K562 (cell line): Measurements from ENCODE around the gene MRPL38. TPM values are rescaled to one million over a fixed set of nuclear protein-coding genes. Genes with fewer than 3 reads are reported as not detected.

ENCODE experiments used
- ATAC-seq: fragments of 200-7000 bp; cut with Tn5 transposase; 3 replicates; pipeline ENCODE4 v1.9.1; 2020; ENCODE audit warnings: moderate library complexity
- BruUV-seq: library from RNA; stranded (reverse); fragments of 400-500 nt; replicated peaks from 2 replicates; lab custom pipeline; 2021; lab: Mats Ljungman, UMichigan
- CTCF ChIA-PET: fragments of 300-600 bp; formaldehyde crosslinking; extraction: SDS; loops from one replicate; lab custom pipeline; 2021; ENCODE audit warnings: low intra/inter-chr PET ratio; lab: Yijun Ruan, JAX
- POLR2A ChIA-PET: fragments of 300-600, 350-650 bp; sonication (Branson Sonifier 250); formaldehyde crosslinking; extraction: SDS; loops from one replicate; lab custom pipeline; 2021; ENCODE audit warnings: antibody characterized with exemption, inconsistent platforms; lab: Yijun Ruan, JAX
- DNase-seq, 4 experiments: peaks; one replicate each; pipeline versions ENCODE4 v3.0.0 to v3.0.0-alpha.2; 2011 to 2018; ENCODE audit warnings: low spot score in 3 of 4, mixed read lengths in 3 of 4; ENCODE audit errors: extremely low read depth in 1 of 4
- FAIRE-seq: peaks from 2 replicates; lab custom pipeline; 2011; peaks lifted over from hg19 to GRCh38; lab: Jason Lieb, UNC
- H2AFZ ChIP-seq: 2 replicates; pipeline ENCODE4 v1.6.0; 2011; ENCODE audit warnings: low read depth, low read length, control low read depth, inconsistent platforms
- H3K27ac ChIP-seq: fragments of 200-600 bp; 3 replicates; pipeline ENCODE4 v1.8.0; 2011; ENCODE audit warnings: low read depth, mild to moderate bottlenecking, control low read depth, inconsistent platforms, low read length, moderate library complexity, mixed read lengths; ENCODE audit errors: extremely low read depth
- H3K27me3 ChIP-seq, 2 experiments: fragments of 300-600 bp in 1 of 2; 2 replicates in 1 of 2; 3 replicates in 1 of 2; pipeline versions ENCODE4 v1.6.0 to v1.8.0; 2011; ENCODE audit warnings: inconsistent platforms in 2 of 2, low read length in 2 of 2, mild to moderate bottlenecking in 1 of 2, mixed read lengths in 1 of 2, moderate library complexity in 1 of 2; ENCODE audit not compliant: control insufficient read depth in 2 of 2, insufficient read depth in 2 of 2
- H3K36me3 ChIP-seq: fragments of 300-600 bp; 3 replicates; pipeline ENCODE4 v1.8.0; 2011; ENCODE audit warnings: mild to moderate bottlenecking, low read length, inconsistent platforms; ENCODE audit not compliant: control insufficient read depth, insufficient read depth
- H3K4me1 ChIP-seq, 2 experiments: fragments of 200-600 bp in 1 of 2; replicated peaks in 1 of 2; 2 replicates in 1 of 2; 3 replicates in 1 of 2; pipeline versions ENCODE4 v1.5.1 to v1.8.0; 2011; ENCODE audit warnings: inconsistent platforms in 2 of 2, low read length in 2 of 2, mild to moderate bottlenecking in 1 of 2, mixed read lengths in 1 of 2, moderate library complexity in 1 of 2; ENCODE audit not compliant: control insufficient read depth in 2 of 2, insufficient read depth in 2 of 2
- H3K4me2 ChIP-seq: 2 replicates; pipeline ENCODE4 v1.6.1; 2011; ENCODE audit warnings: low read length, control low read depth, inconsistent platforms, mixed read lengths; ENCODE audit not compliant: insufficient read depth
- H3K4me3 ChIP-seq: fragments of 200-600 bp; sonication (generic), shearing (Covaris generic); 2 replicates; pipeline ENCODE4 v1.5.1; 2016; ENCODE audit warnings: control low read depth, inconsistent platforms
- H3K79me2 ChIP-seq: fragments of 200-600 bp; 3 replicates; pipeline ENCODE4 v1.8.0; 2011; ENCODE audit warnings: low read length, inconsistent platforms; ENCODE audit not compliant: control insufficient read depth, insufficient read depth
- H3K9ac ChIP-seq, 2 experiments: 2 replicates each; pipeline versions ENCODE4 v1.6.0 to v1.6.1; 2011; ENCODE audit warnings: low read depth in 2 of 2, low read length in 2 of 2, control low read depth in 1 of 2, inconsistent platforms in 1 of 2, mild to moderate bottlenecking in 1 of 2, mixed read lengths in 1 of 2; ENCODE audit not compliant: insufficient read depth in 1 of 2
- H3K9me1 ChIP-seq: one replicate; pipeline ENCODE4 v1.6.0; 2011; ENCODE audit warnings: inconsistent platforms, mild to moderate bottlenecking, low read length, moderate library complexity; ENCODE audit not compliant: control insufficient read depth, insufficient read depth
- H3K9me3 ChIP-seq: replicated peaks from 2 replicates; pipeline ENCODE4 v1.5.1; 2011; ENCODE audit warnings: low read depth, low read length, inconsistent platforms; ENCODE audit not compliant: control insufficient read depth, insufficient read depth
- H4K20me1 ChIP-seq: replicated peaks from 2 replicates; pipeline ENCODE4 v1.6.1; 2011; ENCODE audit warnings: low read length, inconsistent platforms, mixed read lengths; ENCODE audit not compliant: control insufficient read depth, insufficient read depth
- BCOR ChIP-seq: fragments of 450-650 bp; IDR thresholded peaks from 2 replicates; pipeline ENCODE4 v1.6.1; 2016
- CEBPB ChIP-seq: fragments of 450-650 bp; IDR thresholded peaks from 2 replicates; pipeline ENCODE4 v1.6.1; 2016; ENCODE audit warnings: missing genetic modification characterization, missing compliant biosample characterization
- DIDO1 ChIP-seq: fragments of 450-650 bp; IDR thresholded peaks from 2 replicates; pipeline ENCODE4 v1.6.1; 2016; ENCODE audit warnings: low read depth, missing biosample characterization, missing genetic modification characterization
- MED1 ChIP-seq: sonication (generic); formaldehyde crosslinking; IDR thresholded peaks from 2 replicates; pipeline ENCODE4 v1.8.1; 2023; ENCODE audit warnings: missing genetic modification reagents, borderline replicate concordance
- NFIC ChIP-seq: fragments of 450-650 bp; IDR thresholded peaks from 2 replicates; pipeline ENCODE4 v1.6.1; 2017; ENCODE audit warnings: mild to moderate bottlenecking, inconsistent platforms
- NR3C1 ChIP-seq: sonication (generic); formaldehyde crosslinking; IDR thresholded peaks from 2 replicates; pipeline ENCODE4 v1.8.1; 2022; ENCODE audit warnings: missing genetic modification reagents
- POLR2A ChIP-seq: fragments of 450-650 bp; conservative IDR thresholded peaks from 2 replicates; pipeline ENCODE4 v1.6.1; 2016
- ZBTB7A ChIP-seq: IDR thresholded peaks from 2 replicates; pipeline ENCODE4 v1.6.1; 2011; ENCODE audit warnings: low read depth, mild to moderate bottlenecking, low read length, moderate library complexity, borderline replicate concordance; ENCODE audit not compliant: control insufficient read depth
- ZKSCAN3 ChIP-seq: fragments of 250-450 bp; sonication (Bioruptor Pico); IDR thresholded peaks from 2 replicates; pipeline ENCODE4 v1.4.0; 2020
- WGBS: fragments of 100-300 bp; shearing (Covaris generic); methylation state at CpG from one replicate; pipeline ENCODE4 v1.1.6; 2016; ENCODE audit warnings: low coverage, mixed read lengths; ENCODE audit not compliant: insufficient coverage; ENCODE audit errors: missing lambda C conversion rate; 5-methylcytosine and 5-hydroxymethylcytosine counted together
- in situ Hi-C: fragments of 300-500 bp; cut with MboI; formaldehyde crosslinking; loops from 4 replicates; pipeline ENCODE4 v1.15.0; 2018; ENCODE audit warnings: inconsistent platforms, mixed read lengths
- intact Hi-C: fragments of 100-400 bp; cut with micrococcal nuclease; formaldehyde crosslinking; loops from 2 replicates; pipeline ENCODE4 v1.14.2; 2022
- polyA plus RNA-seq, 8 experiments: library from polyadenylated mRNA; depleted of rRNA in 4 of 8; stranded (reverse) in 5 of 8; unstranded in 3 of 8; fragments of >200 nt; fragmentation: Nextera tagmentation in 2 of 8; fragmentation: Illumina TruSeq in 1 of 8; extraction: Ambion mirVana in 2 of 8; extraction: Trizol in 1 of 8; gene quantifications; 2 replicates each; pipeline versions ENCODE4 v1.2.1 to v1.2.3, GENCODE V29; 2011 to 2014; ENCODE audit warnings: inconsistent platforms in 1 of 8, missing spikeins in 1 of 8
- total RNA-seq, 7 experiments: library from RNA; depleted of rRNA in 6 of 7; stranded (reverse); fragments of >200 nt in 6 of 7; fragmentation: Illumina TruSeq in 2 of 7; extraction: Trizol in 2 of 7; gene quantifications; 2 replicates each; pipeline versions ENCODE4 v1.2.1 to v1.2.3, GENCODE V29; 2011 to 2021; ENCODE audit warnings: low replicate concordance in 1 of 7
- TF ChIP-seq, protein P1 (sequence below): fragments of 250-450 bp; sonication (Bioruptor Pico); IDR thresholded peaks from 2 replicates; pipeline ENCODE4 v1.8.0; 2022; ENCODE audit warnings: moderate library complexity, mild to moderate bottlenecking, inconsistent platforms
- TF ChIP-seq, protein P2 (sequence below): sonication (generic); formaldehyde crosslinking; IDR thresholded peaks from 2 replicates; pipeline ENCODE4 v1.8.1; 2023; ENCODE audit warnings: mild to moderate bottlenecking, missing genetic modification reagents
- TF ChIP-seq, protein P3 (sequence below): fragments of 450-650 bp; IDR thresholded peaks from 2 replicates; pipeline ENCODE4 v1.6.1; 2016; ENCODE audit warnings: mild to moderate bottlenecking
- TF ChIP-seq, protein P4 (sequence below): fragments of 250-450 bp; sonication (Bioruptor Pico); IDR thresholded peaks from 2 replicates; pipeline ENCODE4 v1.5.0; 2021; ENCODE audit warnings: mild to moderate bottlenecking, moderate library complexity

The MRPL38 gene
- total and polyA plus RNA-seq, 9 of the 15 experiments (the other 6 are each of a cell fraction or from before 2014, with no cell fraction given), result 4.5 to 154 (median 48.5) TPM

DNA sequence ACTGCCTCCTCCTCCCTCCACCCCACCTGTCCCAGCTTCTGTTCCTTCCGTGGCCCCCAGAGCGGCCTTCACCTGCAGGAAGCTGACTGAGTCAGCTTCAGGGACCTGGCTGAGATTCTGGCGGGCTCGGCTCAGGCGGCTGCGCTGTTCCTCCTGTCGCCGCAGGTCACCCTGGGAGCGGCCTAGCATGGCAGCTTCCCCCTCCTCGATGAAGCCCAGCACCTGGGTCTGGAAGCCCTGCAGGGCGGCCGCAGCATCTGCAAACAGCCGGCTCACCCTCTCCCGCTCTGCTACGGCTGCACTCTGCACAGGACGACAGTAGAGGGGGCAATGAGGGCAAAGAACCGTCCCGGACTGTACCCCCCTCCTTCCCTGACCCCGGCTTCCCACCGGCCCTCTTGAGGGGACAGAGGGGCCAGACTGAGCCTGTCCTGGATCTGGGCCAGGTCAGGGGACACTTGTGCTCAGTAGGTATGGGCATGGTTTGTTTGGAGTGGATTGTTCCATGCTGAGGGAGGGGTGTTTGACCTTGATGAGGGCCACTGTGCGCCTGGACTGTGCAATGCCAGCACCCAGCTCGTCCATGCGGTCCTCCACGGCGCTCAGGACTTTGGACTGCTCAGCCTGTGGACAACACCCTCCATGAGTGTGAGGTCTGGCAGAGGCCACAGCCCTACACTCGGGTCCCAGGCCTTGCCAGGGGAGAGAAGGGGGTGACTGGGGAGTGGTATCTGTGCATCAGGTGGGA lies 28.3 kb downstream of the MRPL38 start:
- FAIRE-seq (no peak), DNase-seq (no peak), ATAC-seq (no peak)
- Histone ChIP-seq H3K27me3 (no peaks in the 10 kb centered on the region), H4K20me1 (no peaks in the 10 kb centered on the region), H3K36me3 (no peaks in the 10 kb centered on the region), H3K9ac (peak overlapping the region in 1 of 2 experiments; percentile 76; a peak in 2 of 4 replicates), H3K4me2 (no peak overlapping the region), H3K4me3 (no peak overlapping the region), H3K4me1 (peaks cover 8 to 70% of the 10 kb centered on the region in 2 experiments), H2AFZ (no peak overlapping the region), H3K27ac (no peak overlapping the region), H3K9me3 (no peaks in the 10 kb centered on the region), H3K79me2 (no peaks in the 10 kb centered on the region), H3K9me1 (no peaks in the 10 kb centered on the region)
- BruUV-seq, result no TSS peak
- WGBS, result 55% methylated on average over 24 of the region's 26 CpGs
- POLR2A ChIA-PET, result interaction anchor here (0.9 to 15.8 kb wide), 4 partner anchors 14 to 101 kb away, joined by 3 to 169 read pairs (median 4); partner anchors contain the start of gene TRIM65
- intact Hi-C loops, result no loop called here
- in situ Hi-C loops, result no loop called here
- CTCF ChIA-PET, result no interaction called here
- TF ChIP-seq POLR2A (no peak), DIDO1 (tag) (no peak), MED1 (no peak), CEBPB (no peak), BCOR (no peak), ZBTB7A (0 out of 2 replicates have a peak, but pooled peaks have one; percentile 3), NFIC (peak; percentile 45; the same call in 1 of the 2 replicates), NR3C1 (CRISPR knock-in tag) (no peak), ZKSCAN3 (CRISPR knock-in tag) (no peak)
- TF ChIP-seq, protein P1, sequence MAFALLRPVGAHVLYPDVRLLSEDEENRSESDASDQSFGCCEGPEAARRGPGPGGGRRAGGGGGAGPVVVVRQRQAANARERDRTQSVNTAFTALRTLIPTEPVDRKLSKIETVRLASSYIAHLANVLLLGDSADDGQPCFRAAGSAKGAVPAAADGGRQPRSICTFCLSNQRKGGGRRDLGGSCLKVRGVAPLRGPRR (CRISPR knock-in tag), result no peak
- TF ChIP-seq, protein P2, sequence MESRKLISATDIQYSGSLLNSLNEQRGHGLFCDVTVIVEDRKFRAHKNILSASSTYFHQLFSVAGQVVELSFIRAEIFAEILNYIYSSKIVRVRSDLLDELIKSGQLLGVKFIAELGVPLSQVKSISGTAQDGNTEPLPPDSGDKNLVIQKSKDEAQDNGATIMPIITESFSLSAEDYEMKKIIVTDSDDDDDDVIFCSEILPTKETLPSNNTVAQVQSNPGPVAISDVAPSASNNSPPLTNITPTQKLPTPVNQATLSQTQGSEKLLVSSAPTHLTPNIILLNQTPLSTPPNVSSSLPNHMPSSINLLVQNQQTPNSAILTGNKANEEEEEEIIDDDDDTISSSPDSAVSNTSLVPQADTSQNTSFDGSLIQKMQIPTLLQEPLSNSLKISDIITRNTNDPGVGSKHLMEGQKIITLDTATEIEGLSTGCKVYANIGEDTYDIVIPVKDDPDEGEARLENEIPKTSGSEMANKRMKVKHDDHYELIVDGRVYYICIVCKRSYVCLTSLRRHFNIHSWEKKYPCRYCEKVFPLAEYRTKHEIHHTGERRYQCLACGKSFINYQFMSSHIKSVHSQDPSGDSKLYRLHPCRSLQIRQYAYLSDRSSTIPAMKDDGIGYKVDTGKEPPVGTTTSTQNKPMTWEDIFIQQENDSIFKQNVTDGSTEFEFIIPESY (CRISPR knock-in tag), result peak; percentile 31
- TF ChIP-seq, protein P3, sequence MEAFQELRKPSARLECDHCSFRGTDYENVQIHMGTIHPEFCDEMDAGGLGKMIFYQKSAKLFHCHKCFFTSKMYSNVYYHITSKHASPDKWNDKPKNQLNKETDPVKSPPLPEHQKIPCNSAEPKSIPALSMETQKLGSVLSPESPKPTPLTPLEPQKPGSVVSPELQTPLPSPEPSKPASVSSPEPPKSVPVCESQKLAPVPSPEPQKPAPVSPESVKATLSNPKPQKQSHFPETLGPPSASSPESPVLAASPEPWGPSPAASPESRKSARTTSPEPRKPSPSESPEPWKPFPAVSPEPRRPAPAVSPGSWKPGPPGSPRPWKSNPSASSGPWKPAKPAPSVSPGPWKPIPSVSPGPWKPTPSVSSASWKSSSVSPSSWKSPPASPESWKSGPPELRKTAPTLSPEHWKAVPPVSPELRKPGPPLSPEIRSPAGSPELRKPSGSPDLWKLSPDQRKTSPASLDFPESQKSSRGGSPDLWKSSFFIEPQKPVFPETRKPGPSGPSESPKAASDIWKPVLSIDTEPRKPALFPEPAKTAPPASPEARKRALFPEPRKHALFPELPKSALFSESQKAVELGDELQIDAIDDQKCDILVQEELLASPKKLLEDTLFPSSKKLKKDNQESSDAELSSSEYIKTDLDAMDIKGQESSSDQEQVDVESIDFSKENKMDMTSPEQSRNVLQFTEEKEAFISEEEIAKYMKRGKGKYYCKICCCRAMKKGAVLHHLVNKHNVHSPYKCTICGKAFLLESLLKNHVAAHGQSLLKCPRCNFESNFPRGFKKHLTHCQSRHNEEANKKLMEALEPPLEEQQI, result no peak
- TF ChIP-seq, protein P4, sequence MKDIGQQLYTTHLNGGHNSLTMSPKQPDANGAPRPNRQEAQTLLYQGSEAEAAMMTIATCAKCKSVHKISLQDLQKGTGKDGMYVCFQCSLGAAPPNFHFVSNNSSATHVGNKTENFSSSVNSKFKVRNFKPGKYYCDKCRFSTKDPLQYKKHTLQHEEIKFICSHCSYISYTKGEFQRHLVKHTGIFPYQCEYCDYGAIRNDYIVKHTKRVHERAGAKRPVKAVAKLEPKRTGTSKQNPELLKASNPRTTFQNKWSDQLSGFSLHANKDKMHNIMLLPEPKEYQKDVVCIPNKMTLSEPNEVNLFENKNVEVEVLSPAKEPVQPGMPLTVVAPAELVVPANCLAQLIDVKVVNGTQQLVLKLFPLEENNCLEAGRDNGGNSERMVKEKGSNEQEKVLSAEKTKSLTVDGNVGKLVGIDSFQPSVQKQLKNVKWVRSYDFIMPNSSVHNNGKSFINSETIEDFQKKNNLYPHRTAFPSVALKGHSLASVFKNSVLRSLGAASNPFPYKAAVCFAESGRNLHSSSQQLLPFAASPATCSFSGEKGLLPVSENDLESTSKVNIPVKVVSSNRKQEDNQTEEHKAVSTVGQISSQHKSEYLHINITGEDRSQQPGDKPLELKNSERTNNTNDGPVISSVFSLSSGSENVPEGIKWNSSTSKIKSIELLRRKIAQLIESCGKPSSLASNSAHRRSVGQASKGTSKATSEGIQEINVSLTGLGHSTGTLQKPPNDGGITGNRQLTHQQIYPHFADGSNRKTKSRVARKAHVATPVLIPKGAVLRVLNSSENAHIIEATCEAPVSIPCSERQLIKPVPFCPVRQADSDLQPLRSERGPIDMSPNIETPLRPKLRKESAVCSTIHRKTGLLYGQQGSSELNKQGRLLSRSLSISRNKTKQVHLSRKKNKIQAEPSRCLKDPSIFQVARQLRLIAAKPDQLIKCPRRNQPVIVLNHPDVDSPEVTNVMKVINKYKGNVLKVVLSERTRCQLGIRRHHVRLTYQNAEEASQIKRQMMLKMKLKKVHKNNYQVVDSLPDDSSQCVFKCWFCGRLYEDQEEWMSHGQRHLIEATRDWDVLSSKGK (CRISPR knock-in tag), result no peak
